Activated CD4-positive, alpha-beta T cell treated with anti-CD3 and anti-CD28 coated beads for 36 hours (primary cell): Measurements from ENCODE around the gene C3orf52. TPM values are rescaled to one million over a fixed set of nuclear protein-coding genes. Genes with fewer than 3 reads are reported as not detected.

Source experiments
- ATAC-seq: fragments of 200-7000 bp; cut with Tn5 transposase; one replicate; pipeline ENCODE4 v1.10.0; 2021; ENCODE audit warnings: mild to moderate bottlenecking, moderate library complexity
- CTCF ChIA-PET: fragments of 350-600 bp; sonication (Branson Sonifier 250); formaldehyde crosslinking; loops from one replicate; lab custom pipeline; 2021; ENCODE audit warnings: antibody characterized with exemption; lab: Charles Lee
- POLR2A ChIA-PET: fragments of 350-600 bp; sonication (Branson Sonifier 250); formaldehyde crosslinking; loops from one replicate; lab custom pipeline; 2021; ENCODE audit warnings: antibody characterized with exemption, inconsistent platforms; lab: Charles Lee
- DNase-seq: peaks from one replicate; pipeline ENCODE4 v3.0.0-alpha.2; 2020
- H3K27ac Mint-ChIP-seq: one replicate; pipeline ENCODE4 v1.8.0; 2021; ENCODE audit warnings: mixed read lengths
- H3K27me3 Mint-ChIP-seq: one replicate; pipeline ENCODE4 v1.8.0; 2021; ENCODE audit warnings: mixed read lengths
- H3K36me3 Mint-ChIP-seq: one replicate; pipeline ENCODE4 v1.8.0; 2021; ENCODE audit warnings: low read depth, mixed read lengths
- H3K4me1 Mint-ChIP-seq: one replicate; pipeline ENCODE4 v1.8.0; 2021; ENCODE audit warnings: mixed read lengths
- H3K4me3 Mint-ChIP-seq: one replicate; pipeline ENCODE4 v1.8.0; 2021; ENCODE audit warnings: mild to moderate bottlenecking, moderate library complexity, mixed read lengths
- H3K9me3 Mint-ChIP-seq: one replicate; pipeline ENCODE4 v1.8.0; 2021; ENCODE audit warnings: low read depth, mixed read lengths
- intact Hi-C, 2 experiments: fragments of 100-400 bp; cut with DNase I in 1 of 2; cut with micrococcal nuclease in 1 of 2; formaldehyde crosslinking; loops; one replicate each; pipeline versions ENCODE4 v1.14.2 to v1.15.1; 2022 to 2024; cut with DNase I, micrococcal nuclease
- total RNA-seq, 2 experiments: library from RNA; stranded (reverse); gene quantifications; one replicate each; pipeline ENCODE4 v1.2.3, GENCODE V29; 2021

Gene C3orf52
- total RNA-seq, 2 experiments from 2014 or later = 8.7 to 9.3 TPM

DNA sequence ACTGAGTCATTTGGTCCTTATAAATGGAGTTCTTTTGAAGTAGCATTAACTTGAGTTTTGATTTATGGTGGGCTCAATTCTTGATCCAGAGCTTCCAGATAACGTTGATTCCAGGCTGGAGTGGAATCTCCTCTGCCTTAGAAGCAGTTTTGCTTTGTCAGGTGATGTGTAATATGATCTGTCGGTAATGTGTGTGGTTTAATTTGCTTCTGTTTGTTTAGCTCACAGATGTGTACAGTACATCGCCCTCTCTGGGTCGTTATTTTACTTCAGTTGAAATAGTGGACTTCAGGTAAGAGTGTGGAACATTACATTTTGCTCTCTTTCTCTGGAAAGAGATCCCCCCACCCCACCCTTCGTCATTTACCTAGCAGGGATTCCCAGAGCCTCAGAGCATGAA is 23.1 kb downstream of the C3orf52 start:
- Mint-ChIP-seq H3K27me3 (no peaks in the 10 kb centered on the region), H3K36me3 (peaks cover 4% of the 10 kb centered on the region), H3K4me3 (no peak overlapping the region), H3K9me3 (no peaks in the 10 kb centered on the region), H3K27ac (no peak overlapping the region), H3K4me1 (peaks cover 6% of the 10 kb centered on the region)
- ChIA-PET CTCF (interaction anchor here (1.0 to 3.5 kb wide), 3 partner anchors 9 to 184 kb away, joined by 3 to 26 read pairs (median 22); partner anchors contain the start of gene SLC9C1), POLR2A (no interaction called here)
- no peak for DNase-seq
- intact Hi-C loops = no loop called here
- ATAC-seq = no peak

DNA sequence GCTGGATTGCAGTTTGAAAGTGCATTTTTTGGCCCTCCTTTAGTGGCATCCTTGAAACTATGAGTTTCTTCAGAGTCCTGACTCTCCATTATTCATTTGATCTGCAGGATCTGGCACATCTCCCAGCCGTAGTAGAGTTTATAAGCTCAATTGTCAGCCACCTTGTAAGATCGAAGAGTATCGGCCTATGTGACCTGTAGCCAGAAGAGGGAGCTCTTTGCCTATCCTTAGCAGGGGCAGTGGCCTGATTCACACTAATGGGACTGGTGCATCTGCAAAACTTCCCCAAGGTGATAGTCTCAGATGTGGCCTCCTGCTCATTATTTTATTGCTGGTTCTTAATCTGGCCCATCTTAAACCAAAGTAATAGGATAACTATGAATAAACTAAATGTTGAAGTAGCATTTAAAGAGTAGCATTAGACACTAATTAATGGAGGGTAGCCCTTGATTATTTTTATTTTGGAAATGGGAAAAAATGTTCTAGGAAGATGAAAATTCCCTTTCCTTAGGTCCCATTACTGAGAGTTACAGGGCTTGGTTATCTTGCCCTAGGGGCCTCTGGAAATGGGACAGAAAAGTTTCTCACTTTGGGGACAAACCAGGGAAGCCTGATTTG is 25.7 kb downstream of the C3orf52 start:
- no peak overlapping the region for H3K4me3 Mint-ChIP-seq
- DNase-seq (peak; percentile 73), ATAC-seq (peak; percentile 94)
- ChIA-PET CTCF (interaction anchor here (0.5 to 3.5 kb wide), 56 partner anchors 10 to 673 kb away, joined by 3 to 36 read pairs (median 4); partner anchors contain the start of genes CD200, GCSAM and SLC9C1), POLR2A (no interaction called here)
- H3K36me3 Mint-ChIP-seq = peaks cover 2% of the 10 kb centered on the region
- H3K27ac Mint-ChIP-seq = no peak overlapping the region
- peaks cover 12% of the 10 kb centered on the region for H3K4me1 Mint-ChIP-seq
- intact Hi-C loops = loop anchor here (1.0 to 5.0 kb wide), 7 partner anchors 25 to 420 kb away; partner anchors contain the start of gene SLC9C1 (in 2 of the 2)
- H3K27me3 Mint-ChIP-seq = no peaks in the 10 kb centered on the region
- H3K9me3 Mint-ChIP-seq = no peaks in the 10 kb centered on the region

DNA sequence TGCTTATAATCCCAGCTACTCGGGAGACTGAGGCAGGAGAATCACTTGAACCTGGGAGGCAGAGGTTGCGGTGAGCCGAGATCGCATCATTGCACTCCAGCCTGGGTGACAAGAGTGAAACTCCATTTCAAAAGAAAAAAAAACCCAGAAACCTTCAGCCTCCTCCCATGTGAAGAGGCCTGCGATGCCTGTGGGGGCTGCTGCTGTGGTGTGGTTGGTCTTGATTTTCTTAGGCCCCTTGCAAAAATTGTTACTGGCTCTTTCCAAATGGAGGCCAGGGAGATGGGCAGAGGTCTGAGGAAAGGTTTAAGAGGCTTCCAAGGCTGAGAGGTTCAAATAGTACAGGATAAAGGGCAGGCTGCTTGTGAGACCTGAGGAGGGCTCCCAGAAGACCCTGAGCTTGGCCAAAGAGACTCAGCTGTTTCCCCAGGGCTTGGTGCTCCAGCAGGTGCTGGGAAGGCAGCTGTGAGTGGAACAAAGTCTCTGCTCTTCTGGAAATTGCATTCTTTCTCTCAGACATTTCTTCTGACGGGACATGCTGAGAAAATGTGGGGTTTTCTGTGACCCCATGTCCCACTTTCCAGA is 28.5 kb downstream of the C3orf52 start:
- H3K36me3 Mint-ChIP-seq = peaks cover 15% of the 10 kb centered on the region
- H3K9me3 Mint-ChIP-seq = no peaks in the 10 kb centered on the region
- no peak overlapping the region for H3K4me3 Mint-ChIP-seq
- H3K4me1 Mint-ChIP-seq = peaks cover 28% of the 10 kb centered on the region
- ChIA-PET CTCF (interaction anchor here (1.1 kb wide), 1 partner anchor 262 kb away, joined by 3 read pairs; no protein-coding TSS in a partner anchor), POLR2A (no interaction called here)
- intact Hi-C loops = loop anchor here (5.0 kb wide), 4 partner anchors 178 to 418 kb away; partner anchors contain the start of gene SLC9C1 (in 2 of the 2)
- no peak overlapping the region for H3K27ac Mint-ChIP-seq
- H3K27me3 Mint-ChIP-seq = no peaks in the 10 kb centered on the region
- ATAC-seq = no peak
- no peak for DNase-seq

DNA sequence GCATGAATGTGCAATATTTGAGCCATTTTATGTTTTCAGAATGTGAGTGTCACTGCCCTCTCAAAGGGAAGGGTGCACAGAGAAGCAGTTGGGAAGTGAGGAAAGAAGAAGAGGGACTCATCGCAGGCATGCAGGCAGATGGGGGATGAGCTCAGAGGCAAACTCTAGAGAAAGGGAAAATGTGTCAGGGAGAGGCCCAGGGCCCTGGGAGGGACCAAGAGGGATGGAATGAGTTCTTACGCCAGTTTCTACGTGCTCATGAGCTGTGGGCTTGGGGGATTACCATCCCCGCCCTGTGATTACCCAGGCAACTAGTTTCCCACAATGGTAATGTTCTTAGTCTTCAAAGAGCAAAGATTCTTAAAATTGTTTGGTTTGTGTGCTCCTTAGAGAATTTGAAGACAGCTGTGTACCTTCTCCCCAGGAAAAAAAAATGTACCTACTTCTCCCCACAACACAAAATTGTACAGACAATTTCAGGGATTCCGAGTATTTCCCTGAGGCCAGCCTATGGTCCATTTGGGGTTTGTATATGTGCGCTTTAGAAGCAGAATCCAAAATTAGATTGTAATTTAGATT is 29.1 kb downstream of the C3orf52 start:
- CTCF ChIA-PET = no interaction called here
- peak; percentile 62 for ATAC-seq
- no peak overlapping the region for H3K27ac Mint-ChIP-seq

DNA sequence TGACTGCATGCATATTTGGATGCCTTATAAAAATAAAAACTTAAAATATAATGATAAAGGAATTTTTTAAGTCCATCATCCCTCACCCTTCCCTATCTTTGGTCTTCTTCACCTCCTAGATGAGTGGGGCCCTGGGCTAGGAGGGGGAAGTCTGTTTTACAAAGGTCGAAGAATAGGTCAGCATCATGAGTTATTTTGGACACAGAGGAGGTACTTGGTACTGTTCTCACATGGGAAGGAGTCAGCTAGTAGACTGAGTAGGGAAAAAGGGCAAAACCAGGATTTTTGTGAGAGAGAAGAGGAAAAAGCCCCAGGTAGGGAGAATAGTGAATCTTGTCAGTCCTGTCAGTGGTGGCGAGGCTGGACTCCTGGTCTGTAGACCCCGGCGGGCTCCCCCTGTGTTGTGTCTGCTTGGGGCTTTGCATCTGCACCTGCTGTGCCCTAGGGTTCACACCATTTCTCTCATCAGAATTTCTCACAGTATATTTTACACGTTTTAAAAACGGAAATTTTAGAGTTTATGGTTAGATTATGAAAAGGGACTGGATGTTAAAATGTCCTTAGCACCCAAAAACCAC is 29.7 kb downstream of the C3orf52 start:
- POLR2A ChIA-PET = no interaction called here
- Mint-ChIP-seq H3K36me3 (peaks cover 18% of the 10 kb centered on the region), H3K4me3 (no peak overlapping the region), H3K27me3 (no peaks in the 10 kb centered on the region), H3K4me1 (peaks cover 38% of the 10 kb centered on the region), H3K9me3 (no peaks in the 10 kb centered on the region), H3K27ac (no peak overlapping the region)
- ATAC-seq (no peak), DNase-seq (no peak)
- CTCF ChIA-PET = no interaction called here
- intact Hi-C loops = no loop called here

More for the DNA sequence above, 29.1 kb downstream of the C3orf52 start:
- POLR2A ChIA-PET = no interaction called here
- Mint-ChIP-seq H3K4me1 (peaks cover 34% of the 10 kb centered on the region), H3K9me3 (no peaks in the 10 kb centered on the region), H3K36me3 (peaks cover 18% of the 10 kb centered on the region), H3K27me3 (no peaks in the 10 kb centered on the region), H3K4me3 (no peak overlapping the region)
- intact Hi-C loops = no loop called here
- DNase-seq = peak; percentile 43

DNA sequence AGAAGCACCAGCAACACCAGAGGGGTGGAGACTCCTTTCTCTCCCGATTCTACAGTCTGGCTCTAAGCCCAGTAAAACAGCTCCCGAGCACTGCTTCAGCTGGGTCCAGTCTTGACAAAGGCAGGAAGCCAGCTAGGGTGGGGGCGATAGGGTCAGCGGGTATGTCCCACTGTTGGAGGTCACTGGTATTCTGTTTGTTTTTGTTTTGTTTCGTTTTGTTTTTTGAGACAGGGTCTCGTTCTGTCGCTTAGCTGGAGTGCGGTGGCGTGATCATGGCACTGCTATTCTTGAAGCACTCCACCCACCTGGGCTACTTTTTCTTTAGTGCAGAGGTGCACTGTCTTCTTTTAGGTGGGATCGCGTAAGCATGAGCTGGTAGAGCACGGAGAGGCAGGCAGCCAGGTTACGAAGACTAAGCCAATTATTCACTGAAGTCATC is 30.6 kb downstream of the C3orf52 start:
- Mint-ChIP-seq H3K27me3 (no peaks in the 10 kb centered on the region), H3K36me3 (peaks cover 20% of the 10 kb centered on the region), H3K27ac (no peak overlapping the region), H3K4me1 (peaks cover 45% of the 10 kb centered on the region), H3K4me3 (no peak overlapping the region), H3K9me3 (no peaks in the 10 kb centered on the region)
- ChIA-PET CTCF (interaction anchor here (0.6 kb wide), 1 partner anchor 376 kb away, joined by 3 read pairs; no protein-coding TSS in a partner anchor), POLR2A (interaction anchor here (0.6 kb wide), 1 partner anchor 84 kb away, joined by 3 read pairs; no protein-coding TSS in a partner anchor)
- DNase-seq (no peak), ATAC-seq (no peak)
- intact Hi-C loops = no loop called here

DNA sequence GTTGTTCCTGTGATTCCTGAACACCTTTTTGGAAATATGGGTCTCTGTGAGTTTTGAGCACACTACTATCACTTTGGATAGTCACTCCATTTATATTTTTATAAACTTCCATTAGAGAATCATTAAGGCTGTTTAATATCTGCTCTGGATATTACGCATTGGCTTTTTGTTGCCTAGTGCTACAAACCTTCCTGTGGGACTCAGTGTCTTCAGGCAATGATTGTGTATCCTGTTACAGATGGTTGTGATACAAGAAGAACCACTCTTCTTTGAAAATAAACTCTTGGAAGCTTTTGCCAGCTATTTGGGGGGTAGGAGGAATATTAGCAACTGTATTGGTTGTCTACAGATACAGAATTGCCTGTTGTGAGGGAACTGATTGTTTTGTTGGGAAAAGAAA is 31.2 kb downstream of the C3orf52 start:
- no peaks in the 10 kb centered on the region for H3K27me3 Mint-ChIP-seq
- POLR2A ChIA-PET = interaction anchor here (0.6 kb wide), 1 partner anchor 85 kb away, joined by 3 read pairs; no protein-coding TSS in a partner anchor
- peaks cover 42% of the 10 kb centered on the region for H3K4me1 Mint-ChIP-seq

DNA sequence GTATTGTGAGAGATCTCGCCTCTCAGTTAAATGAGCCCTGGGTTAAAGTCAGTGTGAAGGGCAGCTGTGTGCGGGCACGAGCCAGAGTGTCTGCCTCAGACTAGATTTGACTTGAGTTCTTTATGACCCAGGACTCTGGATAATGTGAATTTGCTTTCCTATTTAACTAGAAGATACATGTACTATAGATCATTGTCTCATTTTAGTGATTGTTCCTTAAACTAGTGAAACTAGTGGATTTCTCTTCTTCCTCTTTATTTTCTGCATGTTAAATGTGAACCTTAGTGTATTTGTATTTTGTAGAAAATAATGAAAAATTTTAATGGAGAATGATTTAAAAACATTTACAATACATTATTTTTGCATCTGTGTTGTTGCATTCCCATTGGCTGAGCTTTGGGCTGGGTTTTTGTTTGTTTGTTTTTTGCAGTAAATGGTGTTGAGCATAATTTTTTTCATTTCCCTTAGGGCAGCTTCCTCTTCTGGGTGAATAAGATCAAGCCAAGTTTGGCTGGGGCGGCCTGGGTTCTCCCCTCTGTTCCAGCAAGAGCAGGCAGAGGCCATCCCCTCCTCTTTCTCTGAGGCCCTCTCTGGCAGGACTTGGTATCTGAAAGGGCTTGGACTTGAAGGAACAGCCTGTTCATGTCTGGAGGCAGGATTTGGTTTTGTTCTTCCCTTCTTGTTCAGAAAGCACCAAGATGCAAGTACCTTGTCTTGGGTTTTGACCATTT is 31.8 kb downstream of the C3orf52 start:
- CTCF ChIA-PET = interaction anchor here (0.6 to 1.4 kb wide), 4 partner anchors 9 to 1047 kb away, joined by 3 to 4 read pairs (median 4); no protein-coding TSS in a partner anchor
- H3K27ac Mint-ChIP-seq = no peak overlapping the region
- H3K4me3 Mint-ChIP-seq = no peak overlapping the region
- POLR2A ChIA-PET = no interaction called here
- H3K27me3 Mint-ChIP-seq = no peaks in the 10 kb centered on the region
- H3K36me3 Mint-ChIP-seq = peaks cover 20% of the 10 kb centered on the region
- intact Hi-C loops = no loop called here
- H3K4me1 Mint-ChIP-seq = peaks cover 42% of the 10 kb centered on the region
- ATAC-seq (no peak), DNase-seq (no peak)
- no peaks in the 10 kb centered on the region for H3K9me3 Mint-ChIP-seq

More for the DNA sequence above, 31.2 kb downstream of the C3orf52 start:
- Mint-ChIP-seq H3K27ac (no peak overlapping the region), H3K9me3 (no peaks in the 10 kb centered on the region), H3K36me3 (peaks cover 20% of the 10 kb centered on the region), H3K4me3 (no peak overlapping the region)
- no peak for DNase-seq
- CTCF ChIA-PET = interaction anchor here (0.6 to 0.7 kb wide), 3 partner anchors 29 to 1047 kb away, joined by 3 to 4 read pairs (median 3); no protein-coding TSS in a partner anchor
- intact Hi-C loops = no loop called here
- no peak for ATAC-seq

DNA sequence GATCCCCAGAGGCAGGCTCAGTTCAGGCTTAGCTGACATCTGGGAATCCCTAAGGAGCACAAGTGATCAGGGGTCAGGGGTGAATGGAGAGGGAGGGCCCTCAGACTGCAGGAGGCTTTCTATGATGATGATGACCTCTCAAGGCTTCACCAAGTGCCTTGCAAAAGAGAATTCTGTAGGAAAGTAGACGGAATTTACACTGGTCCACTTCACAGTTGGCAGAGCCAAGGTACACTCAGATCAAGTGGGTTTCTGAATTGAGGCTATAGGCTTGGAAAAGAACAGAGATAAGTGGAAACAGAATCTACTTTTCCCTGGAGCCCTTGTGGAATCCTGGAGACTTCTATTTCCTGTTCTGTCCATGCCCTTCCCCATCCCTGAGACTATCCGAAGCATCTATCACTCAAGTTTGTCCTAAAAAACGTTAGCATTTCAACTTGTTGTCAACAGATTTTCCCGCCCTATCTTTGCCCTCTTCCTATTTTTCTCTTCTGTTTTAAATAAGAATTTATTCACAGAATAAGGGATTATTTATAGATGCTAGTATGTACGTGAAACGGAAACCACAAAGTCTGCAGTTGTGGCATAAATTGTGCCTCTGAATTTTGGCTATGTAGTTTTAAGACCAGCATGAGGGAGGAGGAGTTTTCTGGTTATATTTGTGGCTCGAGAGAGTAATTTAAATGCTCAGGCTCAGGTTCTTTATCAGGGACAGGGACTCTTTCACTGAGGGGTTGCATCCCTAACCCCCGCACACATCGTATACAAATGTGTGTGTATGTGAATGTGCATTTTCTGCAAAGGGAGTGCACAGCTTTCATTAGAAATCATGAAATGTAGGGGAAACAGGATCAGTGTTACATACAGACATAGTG is 34.0 kb downstream of the C3orf52 start:
- no peak for DNase-seq
- Mint-ChIP-seq H3K27ac (peak overlapping the region; percentile 74), H3K4me1 (peaks cover 38% of the 10 kb centered on the region), H3K36me3 (peaks cover 30% of the 10 kb centered on the region), H3K4me3 (no peak overlapping the region), H3K27me3 (no peaks in the 10 kb centered on the region), H3K9me3 (no peaks in the 10 kb centered on the region)
- no peak for ATAC-seq
- intact Hi-C loops = no loop called here
- CTCF ChIA-PET = interaction anchor here (0.6 to 1.0 kb wide), 2 partner anchors 44 to 213 kb away, joined by 3 to 4 read pairs; partner anchors contain the start of gene CD200
- POLR2A ChIA-PET = no interaction called here
